A549 (cell line): ENCODE data around the gene PLEKHA8.

Experiments used
- POLR2A ChIP-seq: IDR thresholded peaks from 2 replicates; pipeline ENCODE4 v1.6.1; 2012; ENCODE audit warnings: mild to moderate bottlenecking, low read length
- ZNF302 ChIP-seq: fragments of 250-450 bp; sonication (Bioruptor Pico); IDR thresholded peaks from 2 replicates; pipeline ENCODE4 v1.9.0; 2021; ENCODE audit warnings: inconsistent platforms, mild to moderate bottlenecking, moderate library complexity
- TF ChIP-seq, protein P1 (sequence below): fragments of >200 bp; sonication (Bioruptor Twin); formaldehyde crosslinking; IDR thresholded peaks from 3 replicates; pipeline ENCODE4 v1.5.1; 2016

DNA sequence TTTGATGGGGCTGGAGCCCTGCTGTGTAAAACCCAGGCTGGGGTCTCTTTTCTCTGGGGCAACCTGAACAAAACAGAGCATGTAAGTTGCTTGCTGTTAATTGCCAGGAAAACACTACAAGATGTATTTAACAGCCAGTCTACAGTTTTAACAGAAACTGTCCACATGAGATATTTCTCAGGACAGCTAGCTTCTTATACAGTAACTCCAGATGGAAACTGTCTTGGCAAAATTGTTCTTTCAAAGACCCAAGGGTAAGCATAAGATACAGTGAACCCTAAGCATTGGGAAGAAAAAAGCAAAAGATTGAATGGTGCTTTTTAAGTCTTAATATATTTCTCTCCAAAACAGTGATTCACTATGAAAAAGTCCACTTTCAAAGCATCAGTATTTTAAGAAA lies 9.8 kb upstream of the PLEKHA8 start:
- TF ChIP-seq, protein P1, sequence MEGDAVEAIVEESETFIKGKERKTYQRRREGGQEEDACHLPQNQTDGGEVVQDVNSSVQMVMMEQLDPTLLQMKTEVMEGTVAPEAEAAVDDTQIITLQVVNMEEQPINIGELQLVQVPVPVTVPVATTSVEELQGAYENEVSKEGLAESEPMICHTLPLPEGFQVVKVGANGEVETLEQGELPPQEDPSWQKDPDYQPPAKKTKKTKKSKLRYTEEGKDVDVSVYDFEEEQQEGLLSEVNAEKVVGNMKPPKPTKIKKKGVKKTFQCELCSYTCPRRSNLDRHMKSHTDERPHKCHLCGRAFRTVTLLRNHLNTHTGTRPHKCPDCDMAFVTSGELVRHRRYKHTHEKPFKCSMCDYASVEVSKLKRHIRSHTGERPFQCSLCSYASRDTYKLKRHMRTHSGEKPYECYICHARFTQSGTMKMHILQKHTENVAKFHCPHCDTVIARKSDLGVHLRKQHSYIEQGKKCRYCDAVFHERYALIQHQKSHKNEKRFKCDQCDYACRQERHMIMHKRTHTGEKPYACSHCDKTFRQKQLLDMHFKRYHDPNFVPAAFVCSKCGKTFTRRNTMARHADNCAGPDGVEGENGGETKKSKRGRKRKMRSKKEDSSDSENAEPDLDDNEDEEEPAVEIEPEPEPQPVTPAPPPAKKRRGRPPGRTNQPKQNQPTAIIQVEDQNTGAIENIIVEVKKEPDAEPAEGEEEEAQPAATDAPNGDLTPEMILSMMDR: no peak
- TF ChIP-seq POLR2A (no peak), ZNF302 (CRISPR knock-in tag) (no peak)
